ENCODE results near the gene UBAP2.
A peak's percentile ranks its signal among the peaks of the same experiment; 100 is the strongest.
"Not testable (repeated sequence)": the region's sequence is repeated elsewhere in the genome, so short reads cannot be mapped to it uniquely, and the experiment has no call there.

UBAP2 gene

GRCh38 chr9:33988219-33988890, 60.3 kb downstream of the UBAP2 start:
- ATAC-seq: peak; percentile 95
- peak; percentile 10 for DNase-seq

GRCh38 chr9:33976414-33976813, 72.3 kb downstream of the UBAP2 start:
- no peak for DNase-seq
- no peak for ATAC-seq

GRCh38 chr9:33972698-33973097, 76.0 kb downstream of the UBAP2 start:
- no peak for DNase-seq
- no peak for ATAC-seq

GRCh38 chr9:33964086-33964768, 84.5 kb downstream of the UBAP2 start:
- no peak for DNase-seq
- ATAC-seq: no peak

DNA sequence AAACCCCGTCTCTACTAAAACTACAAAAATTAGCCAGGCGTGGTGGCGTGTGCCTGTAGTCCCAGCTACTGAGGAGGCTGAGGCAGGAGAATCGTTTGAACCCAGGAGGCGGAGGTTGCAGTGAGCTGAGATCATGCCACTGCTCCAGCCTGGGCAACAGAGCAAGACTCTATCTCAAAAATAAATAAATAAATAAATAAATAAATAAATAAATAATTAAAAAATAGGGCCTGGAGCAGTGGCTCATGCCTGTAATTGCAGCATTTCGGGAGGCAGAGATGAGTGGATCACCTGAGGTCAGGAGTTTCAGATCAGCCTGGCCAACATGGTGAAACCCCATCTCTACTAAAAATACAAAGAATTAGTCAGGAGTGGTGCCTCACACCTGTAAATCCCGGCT, 86.2 kb downstream of the UBAP2 start:
- DNase-seq, ATAC-seq: not testable (repeated sequence)

GRCh38 chr9:33959725-33960124, 89.0 kb downstream of the UBAP2 start:
- no peak for DNase-seq
- ATAC-seq: no peak

- DNase-seq (no peak), ATAC-seq (no peak)
Measured at GRCh38 chr9:33956544-33956943, 92.1 kb downstream of the UBAP2 start.

DNA sequence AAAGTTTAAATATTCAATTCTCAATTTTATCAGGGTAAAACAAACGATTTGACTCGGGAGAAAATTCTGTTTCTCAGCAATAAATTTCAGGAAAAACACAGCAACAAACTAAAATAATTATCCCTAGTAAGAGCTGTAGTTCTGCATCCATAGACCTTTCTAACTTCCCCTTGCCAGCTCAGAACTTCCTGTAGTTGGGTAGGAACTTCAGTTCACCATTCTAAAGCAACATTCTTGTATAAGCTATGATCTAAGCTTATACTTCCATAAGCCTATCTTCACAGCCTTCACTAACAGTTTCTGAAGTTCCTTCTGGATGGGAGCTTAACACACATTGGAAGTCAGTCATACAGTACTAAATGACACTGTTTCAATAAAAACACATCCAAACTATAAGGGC, 96.6 kb downstream of the UBAP2 start:
- ATAC-seq (no peak), DNase-seq (no peak)

- ATAC-seq (no peak), DNase-seq (no peak)
Measured at GRCh38 chr9:33950371-33950770, 98.3 kb downstream of the UBAP2 start.

GRCh38 chr9:33946779-33947535, 101.7 kb downstream of the UBAP2 start:
- DNase-seq (no peak), ATAC-seq (no peak)

- DNase-seq (no peak), ATAC-seq (no peak)
Measured at GRCh38 chr9:33943389-33943788, 105.3 kb downstream of the UBAP2 start.

DNA sequence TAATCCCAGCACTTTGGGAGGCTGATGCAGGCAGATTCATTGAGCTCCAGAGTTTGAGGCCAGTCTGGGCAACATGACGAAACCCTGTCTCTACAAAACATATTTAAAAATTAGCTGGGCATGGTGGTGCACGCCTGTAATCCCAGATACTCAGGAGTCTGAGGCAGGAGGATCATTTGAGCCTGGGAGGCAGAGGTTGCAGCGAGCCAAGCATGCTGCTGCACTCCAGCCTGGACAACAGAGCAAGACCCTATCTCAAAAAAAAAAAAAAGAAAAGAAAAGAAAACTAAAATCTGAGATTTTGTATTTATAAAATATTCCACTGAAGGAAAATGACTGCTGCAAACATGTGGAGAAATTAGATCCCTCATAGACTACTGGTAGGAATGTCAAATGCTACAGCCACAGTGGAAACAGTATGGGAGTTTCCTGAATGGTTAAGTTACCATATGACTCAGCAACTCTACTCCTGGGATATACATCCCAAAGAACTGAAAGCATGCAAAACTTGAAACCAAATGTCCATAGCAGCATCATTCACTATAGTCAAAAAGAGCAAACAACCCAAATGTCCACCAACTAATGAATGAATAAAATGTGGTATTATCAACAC, 106.1 kb downstream of the UBAP2 start:
- DNase-seq: no peak

DNA sequence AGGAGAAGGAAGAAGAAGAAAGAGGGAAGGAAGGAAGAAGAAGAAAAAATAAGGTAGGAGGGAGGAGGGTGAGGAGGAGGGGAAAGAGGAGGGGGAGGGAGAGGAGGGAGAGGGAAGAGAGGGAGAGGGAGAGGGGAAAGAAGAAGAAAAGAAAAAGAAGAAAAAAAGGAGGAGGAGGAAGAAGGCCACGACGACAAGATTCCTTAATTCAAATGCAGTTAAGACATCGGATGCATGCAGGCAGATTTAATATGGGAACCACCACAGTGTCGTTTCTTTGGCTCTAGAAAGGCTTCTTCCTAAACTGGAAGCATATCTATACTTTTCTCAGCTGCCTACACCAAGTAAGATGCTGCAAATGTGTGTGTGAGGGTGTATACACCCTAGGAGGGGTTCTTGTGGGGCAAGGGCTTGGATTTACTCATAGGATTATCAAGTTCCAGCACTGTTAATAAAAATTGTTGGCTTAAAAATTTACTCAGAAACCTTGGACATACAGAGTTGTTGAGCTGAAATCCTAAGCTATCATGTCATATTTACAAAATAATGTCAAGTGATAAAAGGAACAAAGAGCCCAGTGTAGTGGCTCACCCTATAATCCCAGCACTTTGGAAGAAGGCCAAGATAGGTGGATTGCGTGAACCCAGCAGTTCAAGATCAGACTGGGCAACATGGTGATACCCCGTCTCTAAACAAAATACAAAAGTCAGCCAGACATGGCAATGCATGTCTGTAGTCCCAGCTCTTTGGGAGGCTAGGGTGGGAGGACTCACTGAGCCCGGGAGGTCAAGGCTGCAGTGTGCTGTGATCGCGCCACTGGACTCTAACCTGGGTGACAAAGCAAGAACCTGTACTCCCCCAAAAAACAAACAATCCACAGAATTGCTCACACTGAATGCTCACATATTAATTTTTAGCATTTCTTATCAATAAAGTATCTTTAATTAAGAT, 108.5 kb downstream of the UBAP2 start:
- ATAC-seq: no peak

More for the DNA sequence above, 106.1 kb downstream of the UBAP2 start:
- ATAC-seq: no peak

GRCh38 chr9:33934188-33934878, 114.4 kb downstream of the UBAP2 start:
- DNase-seq (no peak), ATAC-seq (no peak)

More for the DNA sequence above, 108.5 kb downstream of the UBAP2 start:
- DNase-seq: no peak

DNA sequence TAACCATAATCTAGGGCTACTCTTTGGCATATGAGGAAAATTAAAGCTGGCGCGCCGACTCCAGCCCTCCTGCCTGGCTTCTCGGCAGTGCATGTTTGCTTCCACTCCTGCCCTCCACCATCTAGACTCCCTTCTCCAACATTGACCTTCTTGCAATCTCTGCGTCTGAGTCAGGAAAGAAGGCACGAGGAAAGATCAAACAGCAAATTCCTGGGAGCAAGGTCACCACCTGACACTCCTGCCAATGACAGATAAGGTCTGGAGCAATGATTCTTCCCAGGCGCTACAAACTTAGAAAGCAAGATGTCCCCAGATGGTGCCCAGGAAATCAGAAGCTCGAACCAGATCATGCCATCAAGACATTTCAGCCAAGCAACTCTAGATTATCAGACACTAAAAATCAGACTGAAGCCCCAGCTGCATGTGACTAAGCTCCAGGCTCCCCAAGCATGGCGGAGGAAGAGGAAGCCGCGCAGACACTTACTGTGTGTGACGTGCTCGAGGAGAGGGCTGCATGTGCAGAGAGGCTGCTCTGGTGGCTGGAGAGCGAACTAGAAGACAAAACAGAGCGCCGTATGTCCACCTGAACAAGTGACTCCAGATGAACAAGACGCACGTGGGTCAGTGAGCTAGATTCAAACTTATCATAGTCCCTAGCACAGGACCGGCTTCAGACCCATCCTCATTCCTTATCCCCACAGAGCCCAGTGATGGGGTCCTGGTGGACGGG, 116.4 kb downstream of the UBAP2 start:
- DNase-seq (no peak), ATAC-seq (no peak)

GRCh38 chr9:33931326-33931725, 117.4 kb downstream of the UBAP2 start:
- DNase-seq: no peak

DNA sequence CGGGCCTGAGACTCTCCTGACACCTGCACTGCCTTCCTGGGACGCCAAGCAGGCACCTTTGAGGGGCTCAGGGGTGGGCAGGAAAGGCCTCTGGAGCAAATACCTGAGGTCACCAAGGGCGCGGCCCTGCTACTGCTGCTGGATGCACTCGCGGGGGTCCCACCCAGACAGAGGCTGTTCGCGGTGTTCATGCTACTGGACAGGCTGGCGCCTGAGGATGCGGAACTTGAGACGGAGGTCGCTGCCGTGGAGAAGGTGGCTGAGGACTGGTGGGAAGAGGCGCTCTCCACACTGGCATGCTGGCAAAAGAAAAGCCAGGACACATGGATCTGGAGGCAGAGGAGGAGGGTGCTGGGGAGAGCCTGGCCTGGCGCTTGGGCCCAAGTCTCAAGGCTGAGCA, 121.0 kb downstream of the UBAP2 start:
- ATAC-seq (no peak), DNase-seq (no peak)

More at GRCh38 chr9:33931326-33931725, 117.4 kb downstream of the UBAP2 start:
- ATAC-seq: no peak

DNA sequence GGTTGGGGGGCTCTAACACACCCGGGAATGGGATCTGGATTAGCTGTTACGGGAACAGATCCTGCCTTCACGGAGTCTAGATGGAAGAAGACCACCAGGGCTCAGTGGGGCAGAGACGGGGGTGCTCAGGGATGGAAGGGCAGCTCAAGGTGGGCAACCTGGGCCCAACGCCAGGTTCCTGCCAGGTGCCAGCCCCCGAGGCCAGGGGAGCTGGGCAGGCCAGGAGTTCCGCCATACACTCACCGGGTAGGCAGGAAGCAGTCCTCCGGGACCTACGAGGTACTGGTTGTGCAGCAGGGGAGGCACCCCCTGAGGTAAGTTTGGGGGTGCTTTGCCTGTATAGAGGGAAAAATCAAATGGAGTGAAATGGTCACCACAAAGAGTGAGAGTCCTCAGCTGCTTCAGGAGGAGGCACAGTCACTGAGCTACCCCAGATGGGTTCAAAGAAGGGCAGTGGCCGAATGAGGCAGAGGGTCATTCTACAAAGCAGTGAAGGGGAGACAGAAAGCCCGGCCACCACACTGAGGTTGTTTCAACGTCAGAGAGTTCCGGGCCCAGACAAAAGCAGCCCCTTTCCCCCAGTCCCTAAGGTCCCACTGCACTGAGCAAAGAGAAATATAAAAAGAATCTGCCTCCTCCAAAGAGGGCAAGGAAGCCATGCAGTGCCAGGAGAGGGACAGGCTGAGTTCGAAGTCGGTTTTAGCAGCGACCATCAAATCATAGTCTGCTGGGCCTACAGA, 121.8 kb downstream of the UBAP2 start:
- ATAC-seq: no peak
- no peak for DNase-seq
